Measurements from ENCODE around the gene ZMYM4.

ZMYM4 gene

DNA sequence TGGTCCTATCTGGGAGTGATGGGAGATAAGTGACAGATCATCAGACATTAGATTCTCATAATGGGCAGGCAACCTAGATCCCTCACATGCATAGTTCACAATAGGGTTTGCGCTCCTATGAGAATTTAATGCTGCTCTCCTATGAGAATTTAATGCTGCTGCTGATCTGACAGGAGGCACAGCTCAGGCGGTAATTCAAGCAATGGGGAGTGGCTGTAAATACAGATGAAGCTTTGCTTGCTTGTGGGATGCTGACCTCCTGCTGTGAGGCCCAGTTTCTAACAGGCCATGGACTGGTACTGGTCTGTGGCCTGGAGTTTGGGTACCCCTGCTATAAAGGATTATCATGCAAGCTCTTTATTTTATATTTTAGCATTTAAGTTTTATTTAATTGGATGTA lies 72.0 kb downstream of the ZMYM4 start:
- Histone ChIP-seq H3K27me3 (ENCODE audit: control insufficient read depth, insufficient read depth, low read length) (no peaks in the 10 kb centered on the region), H3K27ac (ENCODE audit: low read length) (no peak overlapping the region), H3K9me3 (ENCODE audit: control insufficient read depth, low read depth, low read length) (no peaks in the 10 kb centered on the region), H3K36me3 (ENCODE audit: control insufficient read depth, low read depth, low read length) (no peaks in the 10 kb centered on the region), H3K9ac (ENCODE audit: low read length) (no peak overlapping the region), H3K4me1 (ENCODE audit: control insufficient read depth, low read depth, low read length) (no peaks in the 10 kb centered on the region), H3K4me3 (ENCODE audit: low read length) (no peak overlapping the region)

DNA sequence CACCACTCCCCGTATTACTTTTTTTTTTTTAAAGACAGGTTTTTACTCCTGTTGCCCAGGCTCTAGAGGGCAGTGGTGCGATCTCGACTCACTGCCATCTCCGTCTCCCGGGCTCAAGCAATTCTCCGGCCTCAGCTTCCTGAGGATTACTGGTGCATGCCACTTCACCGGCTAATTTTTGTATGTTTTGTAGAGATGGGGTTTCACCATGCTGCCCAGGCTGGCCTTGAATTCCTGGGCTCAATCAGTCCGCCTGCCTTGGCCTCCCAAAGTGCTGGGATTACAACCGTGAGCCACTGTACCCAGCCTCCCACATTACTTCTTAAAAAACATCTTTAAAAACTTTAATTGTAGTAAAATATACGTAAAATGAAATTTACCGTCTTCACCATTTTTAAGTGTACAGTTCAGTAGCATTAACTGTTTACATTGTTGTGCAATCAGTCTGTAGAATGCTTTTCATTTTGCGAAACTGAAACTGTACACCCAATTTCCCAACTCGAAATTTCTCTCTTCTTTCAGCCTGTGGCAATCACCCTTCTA lies 77.0 kb downstream of the ZMYM4 start:
- H3K9ac ChIP-seq (ENCODE audit: low read length), result no peak overlapping the region
- no peaks in the 10 kb centered on the region for H3K9me3 ChIP-seq (ENCODE audit: control insufficient read depth, low read depth, low read length)
- no peak overlapping the region for H3K4me3 ChIP-seq (ENCODE audit: low read length)

GRCh38 chr1:35350872-35351271 lies 82.4 kb downstream of the ZMYM4 start:
- no peaks in the 10 kb centered on the region for H3K9me3 ChIP-seq (ENCODE audit: control insufficient read depth, low read depth, low read length)
- no peak overlapping the region for H3K27ac ChIP-seq (ENCODE audit: low read length)
- H3K9ac ChIP-seq (ENCODE audit: low read length), result no peak overlapping the region
- H3K36me3 ChIP-seq (ENCODE audit: control insufficient read depth, low read depth, low read length), result no peaks in the 10 kb centered on the region
- H3K4me1 ChIP-seq (ENCODE audit: control insufficient read depth, low read depth, low read length), result no peaks in the 10 kb centered on the region
- H3K27me3 ChIP-seq (ENCODE audit: control insufficient read depth, insufficient read depth, low read length), result no peaks in the 10 kb centered on the region
- no peak overlapping the region for H3K4me3 ChIP-seq (ENCODE audit: low read length)

More for the DNA sequence above, 77.0 kb downstream of the ZMYM4 start:
- no peaks in the 10 kb centered on the region for H3K27me3 ChIP-seq (ENCODE audit: control insufficient read depth, insufficient read depth, low read length)
- no peak overlapping the region for H3K27ac ChIP-seq (ENCODE audit: low read length)
- no peaks in the 10 kb centered on the region for H3K4me1 ChIP-seq (ENCODE audit: control insufficient read depth, low read depth, low read length)
- no peaks in the 10 kb centered on the region for H3K36me3 ChIP-seq (ENCODE audit: control insufficient read depth, low read depth, low read length)

- H3K9me3 ChIP-seq (ENCODE audit: control insufficient read depth, low read depth, low read length), result no peaks in the 10 kb centered on the region
- H3K27ac ChIP-seq (ENCODE audit: low read length), result no peak overlapping the region
- no peak overlapping the region for H3K4me3 ChIP-seq (ENCODE audit: low read length)
- H3K4me1 ChIP-seq (ENCODE audit: control insufficient read depth, low read depth, low read length), result peaks cover 18% of the 10 kb centered on the region
- H3K27me3 ChIP-seq (ENCODE audit: control insufficient read depth, insufficient read depth, low read length), result no peaks in the 10 kb centered on the region
- peaks cover 19% of the 10 kb centered on the region for H3K36me3 ChIP-seq (ENCODE audit: control insufficient read depth, low read depth, low read length)
- H3K9ac ChIP-seq (ENCODE audit: low read length), result no peak overlapping the region
Measured at GRCh38 chr1:35359995-35360394, 91.5 kb downstream of the ZMYM4 start.

GRCh38 chr1:35361638-35362037 lies 93.1 kb downstream of the ZMYM4 start:
- Histone ChIP-seq H3K4me1 (ENCODE audit: control insufficient read depth, low read depth, low read length) (peaks cover 18% of the 10 kb centered on the region), H3K27me3 (ENCODE audit: control insufficient read depth, insufficient read depth, low read length) (no peaks in the 10 kb centered on the region), H3K4me3 (ENCODE audit: low read length) (no peak overlapping the region), H3K27ac (ENCODE audit: low read length) (no peak overlapping the region), H3K36me3 (ENCODE audit: control insufficient read depth, low read depth, low read length) (peaks cover 19% of the 10 kb centered on the region), H3K9me3 (ENCODE audit: control insufficient read depth, low read depth, low read length) (no peaks in the 10 kb centered on the region), H3K9ac (ENCODE audit: low read length) (no peak overlapping the region)

GRCh38 chr1:35364741-35365140 lies 96.2 kb downstream of the ZMYM4 start:
- no peaks in the 10 kb centered on the region for H3K27me3 ChIP-seq (ENCODE audit: control insufficient read depth, insufficient read depth, low read length)
- no peak overlapping the region for H3K27ac ChIP-seq (ENCODE audit: low read length)
- H3K4me3 ChIP-seq (ENCODE audit: low read length), result no peak overlapping the region
- no peak overlapping the region for H3K9ac ChIP-seq (ENCODE audit: low read length)
- peaks cover 11% of the 10 kb centered on the region for H3K36me3 ChIP-seq (ENCODE audit: control insufficient read depth, low read depth, low read length)
- H3K4me1 ChIP-seq (ENCODE audit: control insufficient read depth, low read depth, low read length), result peaks cover 18% of the 10 kb centered on the region
- H3K9me3 ChIP-seq (ENCODE audit: control insufficient read depth, low read depth, low read length), result no peaks in the 10 kb centered on the region

GRCh38 chr1:35367914-35368313 lies 99.4 kb downstream of the ZMYM4 start:
- Histone ChIP-seq H3K9ac (ENCODE audit: low read length) (no peak overlapping the region), H3K27ac (ENCODE audit: low read length) (no peak overlapping the region), H3K4me3 (ENCODE audit: low read length) (no peak overlapping the region)

DNA sequence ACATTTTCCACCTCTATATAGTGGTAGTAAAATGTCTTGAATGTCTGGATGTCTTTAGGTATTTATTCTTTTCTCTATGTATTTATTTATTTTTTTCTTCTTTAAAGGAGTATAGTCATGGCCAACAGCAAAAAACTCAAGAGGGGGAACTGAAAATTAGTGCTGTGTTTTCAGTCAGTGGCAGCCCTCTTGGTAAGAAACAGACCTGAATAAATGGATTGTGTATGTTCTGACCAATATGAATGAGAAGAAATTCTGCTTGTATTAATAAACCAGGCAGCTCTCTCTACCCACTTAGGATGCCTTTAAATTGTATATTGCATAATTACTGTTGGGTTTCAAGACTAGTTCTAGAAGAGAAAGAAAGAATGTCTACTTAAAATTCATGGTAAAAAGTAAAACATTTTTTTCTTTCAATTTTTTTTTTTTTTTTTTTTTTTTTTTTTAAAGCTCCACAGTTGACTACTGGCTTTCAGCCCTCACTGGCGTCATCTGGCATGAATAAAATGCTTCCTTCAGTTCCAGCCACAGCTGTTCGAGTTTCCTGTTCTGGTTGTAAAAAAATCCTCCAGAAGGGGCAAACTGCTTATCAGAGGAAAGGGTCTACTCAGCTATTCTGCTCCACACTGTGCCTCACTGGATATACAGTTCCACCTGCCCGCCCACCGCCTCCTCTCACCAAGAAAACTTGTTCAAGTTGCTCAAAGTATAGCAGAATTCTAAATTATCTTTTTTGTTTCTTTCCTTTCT lies 101.6 kb downstream of the ZMYM4 start:
- H3K4me3 ChIP-seq (ENCODE audit: low read length), result no peak overlapping the region
- no peak overlapping the region for H3K27ac ChIP-seq (ENCODE audit: low read length)
- H3K36me3 ChIP-seq (ENCODE audit: control insufficient read depth, low read depth, low read length), result peaks cover 4% of the 10 kb centered on the region
- no peaks in the 10 kb centered on the region for H3K4me1 ChIP-seq (ENCODE audit: control insufficient read depth, low read depth, low read length)
- H3K9ac ChIP-seq (ENCODE audit: low read length), result no peak overlapping the region
- H3K9me3 ChIP-seq (ENCODE audit: control insufficient read depth, low read depth, low read length), result no peaks in the 10 kb centered on the region
- H3K27me3 ChIP-seq (ENCODE audit: control insufficient read depth, insufficient read depth, low read length), result no peaks in the 10 kb centered on the region

More at GRCh38 chr1:35367914-35368313, 99.4 kb downstream of the ZMYM4 start:
- Histone ChIP-seq H3K27me3 (ENCODE audit: control insufficient read depth, insufficient read depth, low read length) (no peaks in the 10 kb centered on the region), H3K9me3 (ENCODE audit: control insufficient read depth, low read depth, low read length) (no peaks in the 10 kb centered on the region), H3K36me3 (ENCODE audit: control insufficient read depth, low read depth, low read length) (peaks cover 4% of the 10 kb centered on the region), H3K4me1 (ENCODE audit: control insufficient read depth, low read depth, low read length) (no peaks in the 10 kb centered on the region)

DNA sequence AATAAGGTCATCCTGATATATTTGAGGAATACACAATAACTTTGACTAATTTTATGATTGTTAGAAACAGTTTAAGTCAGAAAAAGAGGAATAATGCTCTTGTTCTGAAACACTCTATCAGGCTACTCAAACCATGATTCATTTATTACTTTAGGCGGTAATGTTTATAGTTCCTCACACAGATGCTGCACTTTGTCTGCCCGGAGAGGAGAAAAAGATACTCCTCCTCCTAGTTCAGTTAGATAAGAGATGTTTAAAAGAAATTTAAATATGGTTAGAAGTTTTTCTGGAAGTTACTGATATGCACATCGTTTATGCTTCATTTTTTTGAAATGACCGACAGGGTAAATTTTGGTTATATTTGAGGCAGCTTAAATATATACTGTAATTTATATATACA lies 103.0 kb downstream of the ZMYM4 start:
- Histone ChIP-seq H3K9ac (ENCODE audit: low read length) (no peak overlapping the region), H3K9me3 (ENCODE audit: control insufficient read depth, low read depth, low read length) (no peaks in the 10 kb centered on the region), H3K4me3 (ENCODE audit: low read length) (no peak overlapping the region), H3K27ac (ENCODE audit: low read length) (no peak overlapping the region), H3K27me3 (ENCODE audit: control insufficient read depth, insufficient read depth, low read length) (no peaks in the 10 kb centered on the region), H3K36me3 (ENCODE audit: control insufficient read depth, low read depth, low read length) (peaks cover 4% of the 10 kb centered on the region), H3K4me1 (ENCODE audit: control insufficient read depth, low read depth, low read length) (no peaks in the 10 kb centered on the region)

DNA sequence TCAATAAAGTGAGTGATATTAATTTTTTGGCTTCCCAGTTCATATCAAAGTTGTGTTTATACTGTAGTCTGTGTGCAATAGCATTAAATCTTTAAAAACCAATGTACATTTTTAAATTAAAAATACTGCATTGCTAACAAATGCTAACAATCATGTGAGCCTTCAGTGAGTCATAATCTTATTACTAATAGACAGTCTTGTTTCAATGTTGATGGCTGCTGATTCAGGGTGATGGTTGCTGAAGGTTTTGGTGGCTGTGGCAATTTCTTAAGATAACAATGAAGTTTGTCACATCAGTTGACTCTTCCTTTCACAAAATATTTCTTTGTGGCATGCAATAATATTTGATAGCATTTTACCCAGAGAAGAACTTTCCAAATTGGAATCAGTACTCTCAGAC lies 109.0 kb downstream of the ZMYM4 start:
- Histone ChIP-seq H3K4me1 (ENCODE audit: control insufficient read depth, low read depth, low read length) (no peaks in the 10 kb centered on the region), H3K9ac (ENCODE audit: low read length) (no peak overlapping the region), H3K36me3 (ENCODE audit: control insufficient read depth, low read depth, low read length) (no peaks in the 10 kb centered on the region)

DNA sequence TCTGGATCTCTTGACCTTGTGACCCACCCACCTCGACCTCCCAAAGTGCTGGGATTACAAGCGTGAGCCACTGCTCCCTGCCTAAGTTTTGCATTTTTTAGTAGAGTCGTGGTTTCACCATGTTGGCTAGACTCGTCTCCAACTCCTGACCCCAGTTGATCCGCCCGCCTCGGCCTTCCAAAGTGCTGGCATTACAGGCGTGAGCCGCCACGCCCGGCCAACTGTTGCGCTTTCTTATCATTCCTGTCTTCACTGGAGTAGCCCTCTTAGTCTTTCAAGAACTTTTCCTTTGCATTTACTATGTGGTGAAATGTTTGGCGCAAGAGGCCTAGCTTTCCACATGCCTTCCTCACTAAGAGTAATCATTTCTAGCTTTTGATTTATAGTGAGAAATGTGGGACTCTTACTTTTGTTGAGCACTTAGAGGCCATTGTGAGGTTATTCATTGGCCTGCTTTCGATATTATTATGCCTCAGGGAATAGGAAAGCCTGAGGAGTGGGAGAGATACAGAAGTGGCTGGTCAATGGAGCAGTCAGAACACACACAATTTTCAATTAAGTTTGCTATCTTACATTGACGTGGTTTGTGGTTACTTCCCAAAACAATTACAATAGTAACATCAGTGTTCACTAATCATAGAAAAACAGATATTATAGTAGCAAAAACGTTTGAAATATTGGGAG lies 111.0 kb downstream of the ZMYM4 start:
- H3K4me3 ChIP-seq (ENCODE audit: low read length), result no peak overlapping the region
- no peak overlapping the region for H3K9ac ChIP-seq (ENCODE audit: low read length)
- no peak overlapping the region for H3K27ac ChIP-seq (ENCODE audit: low read length)
- H3K27me3 ChIP-seq (ENCODE audit: control insufficient read depth, insufficient read depth, low read length), result no peaks in the 10 kb centered on the region
- no peaks in the 10 kb centered on the region for H3K9me3 ChIP-seq (ENCODE audit: control insufficient read depth, low read depth, low read length)
- H3K36me3 ChIP-seq (ENCODE audit: control insufficient read depth, low read depth, low read length), result no peaks in the 10 kb centered on the region
- H3K4me1 ChIP-seq (ENCODE audit: control insufficient read depth, low read depth, low read length), result no peaks in the 10 kb centered on the region

More for the DNA sequence above, 109.0 kb downstream of the ZMYM4 start:
- Histone ChIP-seq H3K27ac (ENCODE audit: low read length) (no peak overlapping the region), H3K9me3 (ENCODE audit: control insufficient read depth, low read depth, low read length) (no peaks in the 10 kb centered on the region), H3K27me3 (ENCODE audit: control insufficient read depth, insufficient read depth, low read length) (no peaks in the 10 kb centered on the region), H3K4me3 (ENCODE audit: low read length) (no peak overlapping the region)
